Daoy (cell line): ENCODE results near the gene RASA2. TPM values are rescaled to one million over a fixed set of nuclear protein-coding genes. Genes with fewer than 3 reads are reported as not detected.
"Not testable (repeated sequence)": the region's sequence is repeated elsewhere in the genome, so short reads cannot be mapped to it uniquely, and the experiment has no call there.

Experiments used
- DNase-seq: peaks from one replicate; pipeline ENCODE4 v3.0.0-alpha.2; 2015; ENCODE audit warnings: low read depth
- total RNA-seq: library from RNA; depleted of rRNA; stranded (reverse); fragments of >200 nt; shearing (Covaris generic); gene quantifications from 2 replicates; pipeline ENCODE4 v1.2.3, GENCODE V29; 2014

The RASA2 gene
- total RNA-seq, 1 experiment from 2014 or later: 17.1 TPM

GRCh38 chr3:141576744-141577052 is 89.9 kb downstream of the RASA2 start:
- no peak for DNase-seq

GRCh38 chr3:141578202-141578973 is 91.6 kb downstream of the RASA2 start:
- no peak for DNase-seq

GRCh38 chr3:141594357-141594756 is 107.5 kb downstream of the RASA2 start:
- no peak for DNase-seq

- DNase-seq: no peak
These were observed 111.1 kb downstream of the RASA2 start for GRCh38 chr3:141597931-141598330.

- DNase-seq: no peak
These were observed 113.5 kb downstream of the RASA2 start for GRCh38 chr3:141600331-141600730.

- no peak for DNase-seq
These were observed 115.9 kb downstream of the RASA2 start for GRCh38 chr3:141602706-141603105.

- DNase-seq: no peak
These were observed 116.7 kb downstream of the RASA2 start for GRCh38 chr3:141603473-141604035.

GRCh38 chr3:141605883-141606282 is 119.1 kb downstream of the RASA2 start:
- no peak for DNase-seq

GRCh38 chr3:141608438-141608837 is 121.6 kb downstream of the RASA2 start:
- DNase-seq: no peak

GRCh38 chr3:141610939-141611338 is 124.1 kb downstream of the RASA2 start:
- DNase-seq: no peak

- no peak for DNase-seq
These were observed 131.5 kb downstream of the RASA2 start for GRCh38 chr3:141618103-141618910.

GRCh38 chr3:141618938-141619337 is 132.1 kb downstream of the RASA2 start:
- DNase-seq: no peak

- DNase-seq: no peak
These were observed 132.6 kb downstream of the RASA2 start for GRCh38 chr3:141619450-141619849.

GRCh38 chr3:141623691-141624090 is 136.9 kb downstream of the RASA2 start:
- no peak for DNase-seq

GRCh38 chr3:141625506-141625905 is 138.7 kb downstream of the RASA2 start:
- DNase-seq: peak; percentile 80

GRCh38 chr3:141628334-141628733 is 141.5 kb downstream of the RASA2 start:
- DNase-seq: not testable (repeated sequence)

- DNase-seq: not testable (repeated sequence)
These were observed 142.1 kb downstream of the RASA2 start for GRCh38 chr3:141628868-141629441.

GRCh38 chr3:141629976-141630375 is 143.1 kb downstream of the RASA2 start:
- no peak for DNase-seq

GRCh38 chr3:141632779-141633374 is 146.1 kb downstream of the RASA2 start:
- no peak for DNase-seq

- DNase-seq: no peak
These were observed 155.4 kb downstream of the RASA2 start for GRCh38 chr3:141642215-141642614.

GRCh38 chr3:141643391-141643790 is 156.6 kb downstream of the RASA2 start:
- DNase-seq: no peak

GRCh38 chr3:141643796-141644195 is 157.0 kb downstream of the RASA2 start:
- DNase-seq: no peak
